NCI-H524 treated with DMSO at 0.1 percent for 48 hours (cell line): Measurements from ENCODE around the gene PROCR.
"Not testable (repeated sequence)": the region's sequence is repeated elsewhere in the genome, so short reads cannot be mapped to it uniquely, and the experiment has no call there.

Experiments used
- DNase-seq: peaks from one replicate; lab custom pipeline; 2025; lab: John Stamatoyannopoulos, UW

PROCR gene

DNA sequence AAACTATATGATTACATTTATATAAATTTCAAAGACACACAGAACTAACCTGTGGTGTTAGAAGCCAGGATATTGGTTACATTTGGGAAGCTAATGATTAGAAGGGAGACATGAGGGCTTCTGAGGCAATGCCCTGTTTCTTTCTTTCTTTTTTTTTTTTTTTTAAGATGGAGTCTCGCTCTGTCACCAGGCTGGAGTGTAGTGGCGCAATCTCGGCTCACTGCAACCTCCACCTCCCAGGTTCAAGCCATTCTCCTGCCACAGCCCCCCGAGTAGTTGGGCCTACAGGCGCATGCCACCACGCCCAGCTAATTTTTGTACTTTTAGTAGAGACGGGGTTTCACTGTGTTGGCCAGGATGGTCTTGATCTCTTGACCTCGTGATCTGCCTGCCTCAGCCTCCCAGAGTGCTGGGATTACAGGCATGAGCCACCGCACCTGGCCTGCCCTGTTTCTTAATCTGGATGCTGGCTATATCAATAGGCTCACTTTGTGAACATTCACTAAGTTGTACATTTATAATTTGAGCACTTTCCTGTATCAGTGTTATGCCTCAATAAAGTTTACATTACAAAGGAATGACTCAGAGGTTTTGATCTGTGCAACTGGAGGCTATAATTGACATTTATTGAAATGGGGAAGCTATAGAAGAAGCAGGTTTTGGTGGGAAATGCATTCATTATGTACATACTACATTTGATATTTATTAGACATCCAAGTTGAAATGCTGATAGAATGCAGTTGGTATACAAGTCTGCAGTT, 21.3 kb downstream of the PROCR start:
- DNase-seq = not testable (repeated sequence)

DNA sequence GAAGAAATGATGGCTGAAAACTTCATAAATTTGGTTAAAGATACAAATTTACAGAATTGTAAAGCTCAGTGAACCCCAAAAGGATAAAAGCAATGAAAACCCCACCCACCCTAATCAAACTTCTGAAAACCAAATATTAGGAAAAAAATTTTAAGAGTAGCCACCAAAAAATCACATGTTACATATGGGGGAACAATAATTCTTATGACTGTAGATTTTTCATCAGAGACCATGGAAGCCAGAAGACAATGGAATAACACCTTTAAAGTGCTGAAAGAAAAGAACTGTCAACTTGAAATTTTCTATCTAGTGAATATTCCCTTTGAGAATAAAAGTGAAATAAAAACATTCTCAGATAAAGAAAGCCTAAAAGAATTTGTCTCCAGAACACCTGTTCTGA, 24.4 kb downstream of the PROCR start:
- no peak for DNase-seq

DNA sequence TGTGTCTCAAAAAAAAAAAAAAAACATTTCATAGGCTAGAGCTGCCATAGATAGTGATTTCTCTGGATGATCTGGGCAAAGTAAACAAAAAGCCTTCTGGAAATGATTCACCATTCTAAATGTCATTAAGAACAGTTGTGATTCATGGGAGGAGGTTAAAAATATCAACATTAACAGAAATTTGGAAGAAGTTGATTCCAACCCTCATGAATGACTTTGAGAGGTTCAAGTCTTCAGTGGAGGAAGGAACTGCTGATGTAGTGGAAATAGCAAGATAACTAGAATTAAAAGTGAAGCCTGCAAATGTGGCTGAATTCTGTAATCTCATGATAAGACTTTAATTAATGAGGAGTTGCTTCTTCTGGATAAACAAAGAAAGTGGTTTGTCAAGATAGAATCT, 27.9 kb downstream of the PROCR start:
- no peak for DNase-seq

DNA sequence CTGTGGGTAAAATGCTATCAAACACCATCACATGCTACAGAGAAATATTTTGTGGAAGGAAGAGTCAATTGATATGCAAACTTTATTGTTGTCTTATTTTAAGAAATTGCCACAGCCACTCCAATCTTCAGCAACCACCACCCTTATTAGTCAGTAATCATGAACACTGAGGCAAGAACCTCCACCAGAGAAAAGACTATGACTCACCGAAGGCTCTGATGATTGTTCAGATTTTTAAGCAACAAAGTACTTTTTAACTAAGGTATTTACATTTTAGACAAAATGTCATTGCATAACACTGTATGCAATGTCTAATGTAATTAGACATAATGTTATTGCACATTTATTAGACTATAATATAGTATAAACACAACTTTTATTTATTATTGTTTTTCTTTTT, 28.4 kb downstream of the PROCR start:
- DNase-seq = no peak

DNA sequence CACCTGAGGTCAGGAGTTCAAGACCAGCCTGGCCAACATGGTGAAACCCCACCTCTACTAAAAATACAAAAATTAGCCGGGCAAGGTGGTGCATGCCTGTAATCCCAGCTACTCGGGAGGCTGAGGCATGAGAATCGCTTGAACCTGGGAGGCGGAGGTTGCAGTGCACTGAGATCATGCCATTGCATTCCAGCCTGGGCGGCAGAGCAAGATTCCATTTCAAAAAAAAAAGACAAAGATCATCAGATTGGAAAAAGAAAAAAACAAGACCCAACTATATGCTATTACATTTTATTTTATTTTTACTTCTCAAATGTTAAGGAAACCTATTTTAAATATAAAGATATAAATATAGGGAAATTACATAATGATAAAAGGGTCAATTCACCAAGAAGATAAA, 29.6 kb downstream of the PROCR start:
- not testable (repeated sequence) for DNase-seq

DNA sequence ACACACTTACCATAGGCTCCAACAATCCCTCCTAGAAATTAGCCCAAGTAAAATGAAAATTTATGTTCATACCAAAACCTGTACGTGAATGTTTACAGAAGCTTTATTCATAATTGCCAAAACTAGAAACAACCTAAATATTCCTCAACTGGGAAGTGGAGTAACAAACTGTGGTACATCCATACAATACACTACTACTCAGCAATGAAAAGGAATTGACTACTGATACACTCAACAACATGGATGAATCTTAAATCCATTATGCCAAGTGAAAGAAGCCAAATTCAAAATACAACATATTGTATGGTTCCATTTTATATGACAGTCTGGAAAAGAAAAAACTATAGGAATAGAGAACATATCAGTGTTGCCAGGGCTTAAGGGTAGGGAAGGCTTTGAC, 34.9 kb downstream of the PROCR start:
- no peak for DNase-seq

DNA sequence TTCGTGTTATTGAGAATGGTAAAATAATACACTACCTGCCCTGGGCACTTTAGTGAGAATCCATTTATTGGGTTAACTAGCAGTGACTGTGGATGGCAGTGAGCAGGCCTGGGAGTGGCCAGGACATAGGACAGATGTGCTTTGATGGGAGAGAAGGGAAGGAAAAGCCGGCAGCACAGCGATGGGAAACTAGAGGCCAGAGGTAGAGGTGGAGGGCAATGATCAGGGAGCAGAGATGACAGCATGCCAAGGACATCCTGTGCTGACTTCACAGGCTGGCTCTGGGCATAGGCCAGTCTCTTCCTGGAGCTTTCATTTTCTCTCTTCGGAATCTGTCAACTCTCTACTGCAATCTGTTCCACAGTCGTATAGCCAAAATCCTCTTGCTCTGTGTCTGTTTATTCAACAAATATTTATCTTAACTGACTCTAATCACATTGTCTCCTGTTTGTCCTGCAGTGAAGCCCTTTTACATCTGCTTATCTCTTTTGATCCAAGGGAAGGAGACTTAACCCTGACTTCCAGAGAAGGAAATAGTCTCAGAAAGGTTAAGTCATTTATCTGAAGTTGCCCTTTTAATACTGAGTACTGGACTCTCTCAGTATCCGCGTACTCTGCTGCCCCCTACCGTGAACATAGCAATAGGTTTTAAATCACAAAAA, 36.2 kb downstream of the PROCR start:
- no peak for DNase-seq

DNA sequence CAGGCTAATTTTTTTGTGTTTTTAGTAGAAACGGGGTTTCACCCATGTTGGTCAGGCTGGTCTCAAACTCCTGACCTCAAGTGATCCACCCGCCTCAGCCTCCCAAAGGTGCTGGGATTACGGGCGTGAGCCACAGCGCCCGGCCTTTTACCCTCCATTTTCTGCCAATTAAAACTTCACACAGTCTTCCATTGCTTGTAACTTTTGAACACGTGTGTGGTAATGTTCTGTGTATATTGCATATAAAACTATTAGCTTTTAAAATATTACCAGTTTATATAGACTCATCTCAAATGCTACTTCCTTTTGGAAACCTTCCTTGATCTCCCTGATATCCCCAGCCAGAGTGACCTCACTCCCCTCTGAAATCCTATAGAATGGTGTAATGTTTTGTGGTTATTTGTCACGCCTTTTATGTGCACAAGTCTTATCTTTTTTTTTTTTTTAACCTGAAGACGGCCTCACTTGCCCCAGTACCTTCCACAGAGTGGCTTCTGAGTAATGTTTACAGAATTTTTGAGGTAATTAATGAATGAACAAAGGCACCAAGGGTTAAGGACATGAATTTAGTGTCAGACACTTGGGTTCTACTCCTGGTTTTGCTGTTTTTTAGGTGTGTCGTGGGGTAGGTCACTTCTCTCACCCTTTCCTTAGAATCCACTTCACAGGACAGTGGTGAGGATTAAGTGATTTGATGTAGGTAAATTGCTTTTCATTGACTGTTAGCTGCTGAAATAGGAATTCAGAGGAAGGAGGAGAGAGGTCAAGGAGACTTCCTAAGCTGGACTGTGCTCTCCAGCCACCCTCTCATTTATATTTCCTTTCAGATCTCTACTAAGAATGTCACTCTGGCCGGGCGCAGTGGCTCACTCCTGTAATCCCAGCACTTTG, 43.4 kb downstream of the PROCR start:
- no peak for DNase-seq

DNA sequence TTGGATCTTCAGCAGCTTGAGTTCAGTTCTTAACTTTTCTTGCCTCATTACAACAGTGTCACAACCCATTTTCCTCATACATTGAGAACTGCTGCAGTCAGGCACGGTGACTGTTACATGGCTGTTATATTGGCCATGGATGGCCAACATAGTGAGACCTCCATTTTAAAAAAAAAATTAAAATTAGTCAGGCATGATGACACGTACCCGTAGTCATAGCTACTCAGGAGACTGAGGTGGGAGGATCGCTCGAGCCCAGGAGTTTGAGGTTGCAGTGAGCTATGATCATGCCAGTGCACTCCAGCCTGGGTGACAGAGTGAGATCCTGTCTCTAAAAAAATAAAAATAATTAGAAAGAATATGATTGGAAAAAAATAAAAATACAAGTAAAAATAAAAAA, 44.7 kb downstream of the PROCR start:
- DNase-seq = no peak

DNA sequence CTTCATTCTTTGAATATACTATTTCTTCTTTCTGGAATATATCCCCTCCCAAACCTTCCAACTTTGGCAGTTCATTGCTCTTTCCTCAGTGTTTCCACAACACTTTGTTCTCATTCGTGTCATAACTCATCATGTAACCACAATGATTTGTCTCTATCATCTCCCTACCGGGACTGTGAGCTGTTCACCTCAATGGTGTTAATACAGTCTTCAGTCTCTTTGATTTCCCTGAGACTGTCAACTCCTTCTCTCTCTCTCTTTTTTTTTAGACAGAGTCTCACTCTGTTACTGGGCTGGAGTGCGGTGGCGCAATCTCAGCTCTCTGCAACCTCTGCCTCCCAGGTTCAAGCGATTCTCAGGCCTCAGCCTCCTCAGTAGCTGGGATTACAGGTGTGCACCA, 52.1 kb downstream of the PROCR start:
- no peak for DNase-seq

DNA sequence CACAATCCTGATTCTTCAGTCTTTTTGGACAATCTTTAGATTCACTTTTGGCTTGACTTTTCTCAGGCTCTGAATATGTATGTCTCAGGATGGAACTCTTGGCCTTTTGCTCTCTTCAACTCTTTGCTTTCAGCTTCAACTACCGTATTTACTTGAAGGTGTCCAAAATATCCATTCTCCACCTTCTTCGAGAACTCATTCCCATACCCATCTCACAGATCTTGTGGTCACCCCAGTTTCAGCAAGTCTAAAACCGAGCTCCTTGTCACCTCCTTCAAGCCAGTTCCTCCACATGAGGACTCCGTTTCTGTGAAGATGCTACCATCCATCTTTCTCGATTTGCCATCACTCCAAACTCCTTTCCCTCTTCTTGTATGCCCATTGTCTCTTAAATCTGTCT, 52.7 kb downstream of the PROCR start:
- no peak for DNase-seq

DNA sequence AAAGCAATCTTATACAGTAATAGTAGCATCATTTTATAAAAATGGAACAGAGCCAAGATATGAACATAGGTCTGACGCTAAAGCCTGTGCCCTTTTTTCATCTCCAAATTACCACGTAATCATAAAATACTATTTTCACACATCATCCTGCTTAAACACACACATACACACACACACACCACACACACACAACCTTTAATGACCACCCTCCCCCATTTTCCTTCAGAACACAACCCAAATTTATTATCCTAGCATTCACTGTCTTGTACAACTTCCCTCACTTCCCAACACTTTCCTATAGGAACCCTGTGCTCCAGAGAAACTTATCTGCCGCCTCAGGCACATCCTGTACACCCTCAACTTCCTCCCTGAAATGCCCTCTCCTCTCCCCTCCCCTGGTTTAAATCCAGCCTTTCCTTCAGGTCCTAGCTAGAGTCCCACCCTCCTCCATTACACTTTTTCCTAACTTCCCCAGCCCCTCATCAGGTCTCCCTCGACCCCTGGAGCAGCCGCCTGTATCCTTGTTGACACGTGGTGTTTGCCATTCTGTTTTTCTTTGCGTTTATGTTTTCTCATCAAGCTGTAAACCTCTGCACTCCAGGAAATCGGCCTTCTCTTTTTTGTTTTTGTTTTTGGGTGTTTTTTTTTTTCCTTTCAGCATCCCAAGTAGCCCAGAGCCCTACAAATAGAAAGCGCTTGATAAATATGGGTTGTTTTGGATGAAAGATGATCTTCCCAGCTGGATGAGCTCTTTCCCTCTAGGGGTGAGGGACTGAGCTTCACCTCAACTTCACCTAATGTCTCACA, 53.6 kb downstream of the PROCR start:
- no peak for DNase-seq

DNA sequence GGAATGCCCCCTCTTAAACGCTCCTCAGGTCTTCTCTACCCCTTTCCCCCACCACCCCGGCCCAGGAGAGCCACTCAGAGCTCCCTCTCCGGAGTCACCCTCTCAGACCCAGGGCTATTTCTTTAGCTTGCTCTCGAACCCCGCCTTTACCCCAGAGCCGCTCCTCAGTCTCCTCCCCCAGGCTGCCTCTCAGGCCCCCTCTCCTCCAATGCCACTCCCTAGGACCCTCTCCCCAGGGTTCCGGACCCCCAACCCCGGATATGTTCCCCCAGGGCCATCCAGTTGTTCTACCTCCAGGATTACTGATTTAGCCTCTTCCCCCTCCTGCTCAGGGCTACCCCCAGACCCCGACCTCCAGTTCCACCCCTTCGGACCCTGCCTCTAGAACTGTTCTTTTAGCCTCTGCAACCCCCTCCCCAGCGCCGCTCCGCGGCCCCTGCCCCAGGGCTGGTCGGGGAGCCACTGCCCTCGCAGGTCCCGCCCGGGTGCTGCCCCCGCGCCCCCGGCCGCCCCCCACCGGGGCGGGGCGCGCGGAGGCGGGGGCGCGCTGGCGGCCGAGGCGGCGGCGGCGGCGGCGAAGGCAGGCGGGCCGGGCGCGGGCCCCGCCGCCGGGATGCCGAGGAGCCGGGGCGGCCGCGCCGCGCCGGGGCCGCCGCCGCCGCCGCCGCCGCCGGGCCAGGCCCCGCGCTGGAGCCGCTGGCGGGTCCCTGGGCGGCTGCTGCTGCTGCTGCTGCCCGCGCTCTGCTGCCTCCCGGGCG, 54.4 kb downstream of the PROCR start, which contains the start of gene MMP24:
Gene MMP24 (plus strand): TSS at position 565 of the 758 bp plus-strand sequence. CDS start 49 bp downstream, at position 614.
- DNase-seq = no peak
